Transverse colon (tissue), 4 donors: Measurements from ENCODE around the gene WRNIP1.

Source experiments
- CTCF ChIP-seq, 5 experiments: fragments of 200-600 bp in 3 of 5; fragments of 450-650 bp in 2 of 5; sonication (generic) in 3 of 5; IDR thresholded peaks; 1 replicate in 2 of 5; 2 replicates in 3 of 5; pipeline ENCODE4 v1.5.1; 2016 to 2017; ENCODE audit warnings: antibody characterized with exemption in 5 of 5, inconsistent platforms in 3 of 5, mild to moderate bottlenecking in 2 of 5, moderate library complexity in 1 of 5
- EP300 ChIP-seq: sonication (generic); formaldehyde crosslinking; IDR thresholded peaks from one replicate; pipeline ENCODE4 v1.6.1; 2017; ENCODE audit warnings: antibody characterized with exemption, low read depth
- POLR2A ChIP-seq: fragments of 450-650 bp; IDR thresholded peaks from one replicate; pipeline ENCODE4 v1.6.1; 2016; ENCODE audit warnings: antibody characterized with exemption, mild to moderate bottlenecking, moderate library complexity
- POLR2AphosphoS5 ChIP-seq, 3 donors: sonication (generic); formaldehyde crosslinking; IDR thresholded peaks; one replicate each; pipeline ENCODE4 v1.6.1; 2016; ENCODE audit warnings: antibody characterized with exemption in 3 of 3

- no peak for TF ChIP-seq CTCF (IDR thresholded peaks at IDR 0.05)
- TF ChIP-seq POLR2A: no peak
- TF ChIP-seq POLR2AphosphoS5 (IDR thresholded peaks at IDR 0.05): no peak
- no peak for TF ChIP-seq EP300
These were observed 19.9 kb upstream of the WRNIP1 start for GRCh38 chr6:2745246-2745645.
